MCF 10A (cell line): ENCODE data around the gene MAPK1. TPM values are rescaled to one million over a fixed set of nuclear protein-coding genes. Genes with fewer than 3 reads are reported as not detected.
A peak's percentile ranks its signal among the peaks of the same experiment; 100 is the strongest.

Experiments used
- BruUV-seq: library from RNA; stranded (reverse); fragments of 400-500 nt; replicated peaks from 2 replicates; lab custom pipeline; 2021; lab: Mats Ljungman, UMichigan
- CTCF ChIA-PET: fragments of 300-600 bp; sonication (Branson Sonifier 250); formaldehyde crosslinking; extraction: SDS; loops from one replicate; lab custom pipeline; 2021; ENCODE audit warnings: antibody characterized with exemption, inconsistent platforms; lab: Yijun Ruan, JAX
- POLR2A ChIA-PET: fragments of 300-600, 350-650 bp; sonication (Branson Sonifier 250); formaldehyde crosslinking; extraction: SDS; loops from one replicate; lab custom pipeline; 2020; ENCODE audit warnings: antibody characterized with exemption, inconsistent platforms; lab: Yijun Ruan, JAX
- DNase-seq: peaks from one replicate; pipeline ENCODE4 v3.0.0-alpha.2; 2018; ENCODE audit not compliant: unreplicated experiment
- H3K27ac Mint-ChIP-seq: one replicate; pipeline ENCODE4 v1.8.0; 2022; ENCODE audit warnings: mild to moderate bottlenecking, low read depth, mixed read lengths; ENCODE audit not compliant: unreplicated experiment
- H3K27me3 Mint-ChIP-seq: one replicate; pipeline ENCODE4 v1.8.0; 2022; ENCODE audit warnings: mixed read lengths; ENCODE audit not compliant: insufficient read depth, unreplicated experiment
- H3K36me3 Mint-ChIP-seq: one replicate; pipeline ENCODE4 v1.8.0; 2022; ENCODE audit warnings: mild to moderate bottlenecking, moderate library complexity, mixed read lengths; ENCODE audit not compliant: insufficient read depth, unreplicated experiment
- H3K4me1 Mint-ChIP-seq: one replicate; pipeline ENCODE4 v1.8.0; 2022; ENCODE audit warnings: mixed read lengths; ENCODE audit not compliant: insufficient read depth, unreplicated experiment
- H3K4me3 Mint-ChIP-seq: one replicate; pipeline ENCODE4 v1.8.0; 2022; ENCODE audit warnings: mild to moderate bottlenecking, moderate library complexity, mixed read lengths; ENCODE audit not compliant: unreplicated experiment
- H3K9me3 Mint-ChIP-seq: one replicate; pipeline ENCODE4 v1.8.0; 2022; ENCODE audit warnings: mixed read lengths; ENCODE audit not compliant: unreplicated experiment
- CTCF ChIP-seq: fragments of 200-600 bp; IDR thresholded peaks from one replicate; pipeline ENCODE4 v1.8.0; 2022; ENCODE audit warnings: antibody characterized with exemption, mild to moderate bottlenecking; ENCODE audit not compliant: unreplicated experiment
- intact Hi-C: fragments of 100-400 bp; cut with micrococcal nuclease; formaldehyde crosslinking; loops from 2 replicates; pipeline ENCODE4 v1.14.1; 2022
- total RNA-seq: library from RNA; stranded (reverse); gene quantifications from 2 replicates; pipeline ENCODE4 v1.2.3, GENCODE V29; 2022

MAPK1 gene
- total RNA-seq, 1 experiment from 2014 or later = 123 TPM

- no peak overlapping the region for H3K4me3 Mint-ChIP-seq
- peaks cover 4% of the 10 kb centered on the region for H3K4me1 Mint-ChIP-seq
- H3K9me3 Mint-ChIP-seq = no peaks in the 10 kb centered on the region
- BruUV-seq = TSS peak; percentile 13
- H3K27ac Mint-ChIP-seq = no peak overlapping the region
- no peak for TF ChIP-seq CTCF
- no peak for DNase-seq
- H3K36me3 Mint-ChIP-seq = peaks cover 36% of the 10 kb centered on the region
- POLR2A ChIA-PET = no interaction called here
- CTCF ChIA-PET = interaction anchor here (0.6 kb wide), 1 partner anchor 173 kb away, joined by 3 read pairs; no protein-coding TSS in a partner anchor
- H3K27me3 Mint-ChIP-seq = no peaks in the 10 kb centered on the region
- intact Hi-C loops = no loop called here
Measured at GRCh38 chr22:21780259-21780658, 87.2 kb downstream of the MAPK1 start.

GRCh38 chr22:21779444-21779843 lies 88.0 kb downstream of the MAPK1 start:
- H3K27me3 Mint-ChIP-seq = no peaks in the 10 kb centered on the region
- H3K4me1 Mint-ChIP-seq = peaks cover 4% of the 10 kb centered on the region
- POLR2A ChIA-PET = no interaction called here
- BruUV-seq = no TSS peak
- no peak for TF ChIP-seq CTCF
- intact Hi-C loops = no loop called here
- DNase-seq = no peak
- CTCF ChIA-PET = interaction anchor here (0.6 to 1.2 kb wide), 2 partner anchors 135 to 159 kb away, joined by 3 to 4 read pairs; no protein-coding TSS in a partner anchor
- no peak overlapping the region for H3K27ac Mint-ChIP-seq
- H3K36me3 Mint-ChIP-seq = peaks cover 33% of the 10 kb centered on the region
- no peaks in the 10 kb centered on the region for H3K9me3 Mint-ChIP-seq
- H3K4me3 Mint-ChIP-seq = no peak overlapping the region

GRCh38 chr22:21778705-21779363 lies 88.6 kb downstream of the MAPK1 start:
- ChIA-PET POLR2A (no interaction called here), CTCF (interaction anchor here (1.2 kb wide), 1 partner anchor 160 kb away, joined by 4 read pairs; no protein-coding TSS in a partner anchor)
- no peak for TF ChIP-seq CTCF
- no peak overlapping the region for H3K4me3 Mint-ChIP-seq
- no peak for DNase-seq
- peaks cover 4% of the 10 kb centered on the region for H3K4me1 Mint-ChIP-seq
- H3K9me3 Mint-ChIP-seq = no peaks in the 10 kb centered on the region
- intact Hi-C loops = no loop called here
- H3K36me3 Mint-ChIP-seq = peaks cover 32% of the 10 kb centered on the region
- BruUV-seq = no TSS peak
- H3K27me3 Mint-ChIP-seq = no peaks in the 10 kb centered on the region
- no peak overlapping the region for H3K27ac Mint-ChIP-seq

- Mint-ChIP-seq H3K27me3 (no peaks in the 10 kb centered on the region), H3K27ac (no peak overlapping the region), H3K4me3 (no peak overlapping the region), H3K4me1 (no peaks in the 10 kb centered on the region), H3K9me3 (no peaks in the 10 kb centered on the region), H3K36me3 (peaks cover 72% of the 10 kb centered on the region)
- DNase-seq = no peak
- TF ChIP-seq CTCF = no peak
- BruUV-seq = no TSS peak
- ChIA-PET CTCF (interaction anchor here (0.9 to 1.3 kb wide), 2 partner anchors 58 to 181 kb away, joined by 3 read pairs; partner anchors contain the start of gene PPM1F), POLR2A (no interaction called here)
- intact Hi-C loops = no loop called here
Measured at GRCh38 chr22:21771631-21771976, 95.8 kb downstream of the MAPK1 start.
